Karpas-422 (cell line): ENCODE measurements around the gene COL19A1. TPM values are rescaled to one million over a fixed set of nuclear protein-coding genes. Genes with fewer than 3 reads are reported as not detected.
A peak's percentile ranks its signal among the peaks of the same experiment; 100 is the strongest.

Experiments
- DNase-seq: peaks from one replicate; pipeline ENCODE4 v3.0.0-alpha.2; 2015
- H2AFZ ChIP-seq: fragments of 200-600 bp; sonication (generic); 2 replicates; pipeline ENCODE4 v1.6.1; 2014; ENCODE audit warnings: antibody characterized with exemption, low read length, mixed read lengths
- H3K27ac ChIP-seq: fragments of 200-600 bp; sonication (generic); 2 replicates; pipeline ENCODE4 v1.5.1; 2014; ENCODE audit warnings: mild to moderate bottlenecking, low read length, moderate library complexity
- H3K27me3 ChIP-seq: fragments of 200-600 bp; sonication (generic); 2 replicates; pipeline ENCODE4 v1.6.1; 2014; ENCODE audit warnings: low read length, mixed read lengths
- H3K36me3 ChIP-seq: fragments of 200-600 bp; sonication (generic); 2 replicates; pipeline ENCODE4 v1.6.1; 2014; ENCODE audit warnings: low read length, mixed read lengths; ENCODE audit not compliant: insufficient read depth
- H3K4me1 ChIP-seq: fragments of 200-600 bp; sonication (generic); 2 replicates; pipeline ENCODE4 v1.6.1; 2014; ENCODE audit warnings: mild to moderate bottlenecking, low read length, mixed read lengths
- H3K4me2 ChIP-seq: fragments of 200-600 bp; sonication (generic); 2 replicates; pipeline ENCODE4 v1.6.1; 2014; ENCODE audit warnings: low read length, low read depth, mild to moderate bottlenecking; ENCODE audit not compliant: poor library complexity, severe bottlenecking
- H3K4me3 ChIP-seq: fragments of 200-600 bp; sonication (generic); 2 replicates; pipeline ENCODE4 v1.5.1; 2014; ENCODE audit warnings: mild to moderate bottlenecking, antibody characterized with exemption, low read length, mixed read lengths
- H3K79me2 ChIP-seq: fragments of 200-600 bp; sonication (generic); 2 replicates; pipeline ENCODE4 v1.6.1; 2014; ENCODE audit warnings: mild to moderate bottlenecking, low read length, mixed read lengths
- H3K9ac ChIP-seq: fragments of 200-600 bp; sonication (generic); 2 replicates; pipeline ENCODE4 v1.6.0; 2014; ENCODE audit warnings: low read length
- H3K9me2 ChIP-seq: fragments of 200-600 bp; sonication (generic), shearing (Covaris generic); replicated peaks from 2 replicates; pipeline ENCODE4 v1.6.0; 2014; ENCODE audit warnings: mild to moderate bottlenecking, low read length, moderate library complexity; ENCODE audit not compliant: insufficient read depth
- H3K9me3 ChIP-seq: fragments of 300-700, 200-600 bp; sonication (generic); 2 replicates; pipeline ENCODE4 v1.6.1; 2014; ENCODE audit warnings: low read length, mixed read lengths
- H4K20me1 ChIP-seq: fragments of 200-600 bp; sonication (generic); 2 replicates; pipeline ENCODE4 v1.6.1; 2014; ENCODE audit warnings: mild to moderate bottlenecking, antibody characterized with exemption, low read length, low read depth; ENCODE audit not compliant: insufficient read depth
- total RNA-seq: library from RNA; depleted of rRNA; stranded (reverse); fragments of >200 nt; shearing (Covaris generic); gene quantifications from 2 replicates; pipeline ENCODE4 v1.2.3, GENCODE V29; 2014; ENCODE audit warnings: low replicate concordance

COL19A1 gene
- total RNA-seq, 1 experiment from 2014 or later = not detected

GRCh38 chr6:70234561-70235236, 368.3 kb downstream of the COL19A1 start:
- Histone ChIP-seq H3K27ac (no peak overlapping the region), H3K27me3 (no peaks in the 10 kb centered on the region), H3K79me2 (no peaks in the 10 kb centered on the region), H3K4me1 (no peaks in the 10 kb centered on the region), H3K9me2 (no peaks in the 10 kb centered on the region), H3K4me3 (no peak overlapping the region), H3K9ac (no peak overlapping the region), H3K9me3 (no peaks in the 10 kb centered on the region), H2AFZ (no peak overlapping the region), H4K20me1 (no peaks in the 10 kb centered on the region), H3K4me2 (no peak overlapping the region), H3K36me3 (no peaks in the 10 kb centered on the region)
- no peak for DNase-seq

- no peaks in the 10 kb centered on the region for H3K79me2 ChIP-seq
- H3K9me2 ChIP-seq = no peaks in the 10 kb centered on the region
- H3K9ac ChIP-seq = no peak overlapping the region
- H3K4me2 ChIP-seq = no peak overlapping the region
- DNase-seq = no peak
- H3K36me3 ChIP-seq = no peaks in the 10 kb centered on the region
- H3K9me3 ChIP-seq = no peaks in the 10 kb centered on the region
- H4K20me1 ChIP-seq = no peaks in the 10 kb centered on the region
- H3K4me1 ChIP-seq = no peaks in the 10 kb centered on the region
- no peak overlapping the region for H2AFZ ChIP-seq
- no peak overlapping the region for H3K27ac ChIP-seq
- no peak overlapping the region for H3K4me3 ChIP-seq
- H3K27me3 ChIP-seq = no peaks in the 10 kb centered on the region
Observed at GRCh38 chr6:70236343-70236742, 370.0 kb downstream of the COL19A1 start.

- no peak for DNase-seq
- no peaks in the 10 kb centered on the region for H3K79me2 ChIP-seq
Observed at GRCh38 chr6:70241031-70241430, 374.7 kb downstream of the COL19A1 start.

GRCh38 chr6:70241991-70242420, 375.6 kb downstream of the COL19A1 start:
- no peaks in the 10 kb centered on the region for H3K36me3 ChIP-seq
- H3K27me3 ChIP-seq = no peaks in the 10 kb centered on the region
- no peak overlapping the region for H3K4me3 ChIP-seq
- no peak overlapping the region for H3K4me2 ChIP-seq
- H3K9me3 ChIP-seq = no peaks in the 10 kb centered on the region
- H2AFZ ChIP-seq = no peak overlapping the region
- no peak overlapping the region for H3K27ac ChIP-seq
- H3K9ac ChIP-seq = no peak overlapping the region
- DNase-seq = no peak
- H3K4me1 ChIP-seq = no peaks in the 10 kb centered on the region
- H3K79me2 ChIP-seq = no peaks in the 10 kb centered on the region
- no peaks in the 10 kb centered on the region for H3K9me2 ChIP-seq
- no peaks in the 10 kb centered on the region for H4K20me1 ChIP-seq

More at GRCh38 chr6:70241031-70241430, 374.7 kb downstream of the COL19A1 start:
- Histone ChIP-seq H3K27me3 (no peaks in the 10 kb centered on the region), H3K9me2 (no peaks in the 10 kb centered on the region), H3K4me3 (no peak overlapping the region), H3K36me3 (no peaks in the 10 kb centered on the region), H3K27ac (no peak overlapping the region), H2AFZ (no peak overlapping the region), H3K9me3 (no peaks in the 10 kb centered on the region), H4K20me1 (no peaks in the 10 kb centered on the region), H3K4me1 (no peaks in the 10 kb centered on the region), H3K9ac (no peak overlapping the region), H3K4me2 (no peak overlapping the region)

GRCh38 chr6:70246118-70246517, 379.8 kb downstream of the COL19A1 start:
- Histone ChIP-seq H3K4me1 (no peaks in the 10 kb centered on the region), H3K27me3 (no peaks in the 10 kb centered on the region), H3K4me3 (no peak overlapping the region), H2AFZ (no peak overlapping the region), H4K20me1 (no peaks in the 10 kb centered on the region), H3K9ac (no peak overlapping the region), H3K79me2 (no peaks in the 10 kb centered on the region), H3K27ac (no peak overlapping the region), H3K4me2 (no peak overlapping the region), H3K9me2 (no peaks in the 10 kb centered on the region), H3K36me3 (no peaks in the 10 kb centered on the region), H3K9me3 (no peaks in the 10 kb centered on the region)
- no peak for DNase-seq

GRCh38 chr6:70252604-70253003, 386.2 kb downstream of the COL19A1 start:
- Histone ChIP-seq H3K9ac (no peak overlapping the region), H3K79me2 (no peaks in the 10 kb centered on the region), H4K20me1 (no peaks in the 10 kb centered on the region), H3K27ac (no peak overlapping the region), H3K36me3 (no peaks in the 10 kb centered on the region), H3K27me3 (no peaks in the 10 kb centered on the region), H2AFZ (no peak overlapping the region), H3K9me3 (no peaks in the 10 kb centered on the region), H3K9me2 (no peaks in the 10 kb centered on the region), H3K4me2 (no peak overlapping the region), H3K4me1 (no peaks in the 10 kb centered on the region), H3K4me3 (no peak overlapping the region)
- DNase-seq = no peak

GRCh38 chr6:70253923-70254322, 387.6 kb downstream of the COL19A1 start:
- Histone ChIP-seq H3K4me1 (no peaks in the 10 kb centered on the region), H3K4me3 (no peak overlapping the region), H3K9ac (no peak overlapping the region), H3K4me2 (no peak overlapping the region), H3K36me3 (no peaks in the 10 kb centered on the region), H3K27me3 (no peaks in the 10 kb centered on the region), H3K27ac (no peak overlapping the region), H3K9me2 (no peaks in the 10 kb centered on the region), H2AFZ (no peak overlapping the region), H3K79me2 (no peaks in the 10 kb centered on the region), H3K9me3 (no peaks in the 10 kb centered on the region), H4K20me1 (no peaks in the 10 kb centered on the region)
- DNase-seq = peak; percentile 28

- H3K9ac ChIP-seq = no peak overlapping the region
- no peak for DNase-seq
- no peaks in the 10 kb centered on the region for H3K27me3 ChIP-seq
- H3K4me1 ChIP-seq = no peaks in the 10 kb centered on the region
- H3K4me3 ChIP-seq = no peak overlapping the region
- no peak overlapping the region for H2AFZ ChIP-seq
- no peaks in the 10 kb centered on the region for H3K79me2 ChIP-seq
- H3K4me2 ChIP-seq = no peak overlapping the region
- no peaks in the 10 kb centered on the region for H3K9me3 ChIP-seq
- no peaks in the 10 kb centered on the region for H3K36me3 ChIP-seq
- H4K20me1 ChIP-seq = no peaks in the 10 kb centered on the region
- H3K9me2 ChIP-seq = no peaks in the 10 kb centered on the region
- H3K27ac ChIP-seq = no peak overlapping the region
Observed at GRCh38 chr6:70254784-70255183, 388.4 kb downstream of the COL19A1 start.
